ENCODE results near the gene SPATA20.

SPATA20 gene

DNA sequence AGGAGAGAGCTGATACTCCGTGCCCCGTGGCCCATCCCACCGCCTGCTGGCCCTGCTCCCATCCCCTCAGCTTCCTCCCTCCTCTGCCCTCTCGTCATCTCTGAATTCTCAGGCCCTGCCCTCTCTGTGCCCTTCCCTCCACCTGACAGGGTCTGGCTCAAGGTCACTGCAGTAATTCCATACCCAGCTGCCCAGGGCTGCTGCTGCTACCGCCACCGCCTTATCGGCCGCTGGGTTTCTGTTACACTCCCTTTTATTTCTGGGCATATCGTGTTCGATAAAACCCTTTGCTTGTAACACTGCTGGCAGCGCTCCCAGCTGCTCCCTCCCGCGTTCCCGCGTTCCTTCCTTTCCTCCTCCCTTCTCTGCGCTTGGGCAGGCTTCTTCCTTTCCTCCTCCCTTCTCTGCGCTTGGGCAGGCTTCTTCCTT, 13.2 kb upstream of the SPATA20 start (continued):
- TF ChIP-seq, protein P1, sequence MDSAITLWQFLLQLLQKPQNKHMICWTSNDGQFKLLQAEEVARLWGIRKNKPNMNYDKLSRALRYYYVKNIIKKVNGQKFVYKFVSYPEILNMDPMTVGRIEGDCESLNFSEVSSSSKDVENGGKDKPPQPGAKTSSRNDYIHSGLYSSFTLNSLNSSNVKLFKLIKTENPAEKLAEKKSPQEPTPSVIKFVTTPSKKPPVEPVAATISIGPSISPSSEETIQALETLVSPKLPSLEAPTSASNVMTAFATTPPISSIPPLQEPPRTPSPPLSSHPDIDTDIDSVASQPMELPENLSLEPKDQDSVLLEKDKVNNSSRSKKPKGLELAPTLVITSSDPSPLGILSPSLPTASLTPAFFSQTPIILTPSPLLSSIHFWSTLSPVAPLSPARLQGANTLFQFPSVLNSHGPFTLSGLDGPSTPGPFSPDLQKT (IDR thresholded peaks at IDR 0.05; ENCODE audit: borderline replicate concordance, low read depth, low read length) = no peak
- no peak for TF ChIP-seq ZNF292 (tag by site-specific recombination; IDR thresholded peaks at IDR 0.05; ENCODE audit: borderline replicate concordance, low read depth)
- TF ChIP-seq ZNF223 (tag by site-specific recombination; IDR thresholded peaks at IDR 0.05) = no peak
- TF ChIP-seq ZNF660 (tag by site-specific recombination; IDR thresholded peaks at IDR 0.05) = no peak
- no peak for TF ChIP-seq ZNF692 (tag by site-specific recombination; IDR thresholded peaks at IDR 0.05)
- TF ChIP-seq WT1 (tag by site-specific recombination; IDR thresholded peaks at IDR 0.05) = peak; percentile 88
- no peak for TF ChIP-seq ZNF138 (tag by site-specific recombination; IDR thresholded peaks at IDR 0.05; ENCODE audit: borderline replicate concordance)
- TF ChIP-seq, protein P2, sequence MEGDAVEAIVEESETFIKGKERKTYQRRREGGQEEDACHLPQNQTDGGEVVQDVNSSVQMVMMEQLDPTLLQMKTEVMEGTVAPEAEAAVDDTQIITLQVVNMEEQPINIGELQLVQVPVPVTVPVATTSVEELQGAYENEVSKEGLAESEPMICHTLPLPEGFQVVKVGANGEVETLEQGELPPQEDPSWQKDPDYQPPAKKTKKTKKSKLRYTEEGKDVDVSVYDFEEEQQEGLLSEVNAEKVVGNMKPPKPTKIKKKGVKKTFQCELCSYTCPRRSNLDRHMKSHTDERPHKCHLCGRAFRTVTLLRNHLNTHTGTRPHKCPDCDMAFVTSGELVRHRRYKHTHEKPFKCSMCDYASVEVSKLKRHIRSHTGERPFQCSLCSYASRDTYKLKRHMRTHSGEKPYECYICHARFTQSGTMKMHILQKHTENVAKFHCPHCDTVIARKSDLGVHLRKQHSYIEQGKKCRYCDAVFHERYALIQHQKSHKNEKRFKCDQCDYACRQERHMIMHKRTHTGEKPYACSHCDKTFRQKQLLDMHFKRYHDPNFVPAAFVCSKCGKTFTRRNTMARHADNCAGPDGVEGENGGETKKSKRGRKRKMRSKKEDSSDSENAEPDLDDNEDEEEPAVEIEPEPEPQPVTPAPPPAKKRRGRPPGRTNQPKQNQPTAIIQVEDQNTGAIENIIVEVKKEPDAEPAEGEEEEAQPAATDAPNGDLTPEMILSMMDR (tag by site-specific recombination; IDR thresholded peaks at IDR 0.05) = no peak
- TF ChIP-seq ZNF645 (tag by site-specific recombination; IDR thresholded peaks at IDR 0.05) = no peak
- TF ChIP-seq PATZ1 (tag by site-specific recombination; IDR thresholded peaks at IDR 0.05) = peak; percentile 36
- no peak for TF ChIP-seq ZNF211 (tag by site-specific recombination; IDR thresholded peaks at IDR 0.05; ENCODE audit: low read depth)
- TF ChIP-seq ZNF18 (tag by site-specific recombination; IDR thresholded peaks at IDR 0.05) = no peak
- TF ChIP-seq ZNF341 (tag by site-specific recombination; IDR thresholded peaks at IDR 0.05; ENCODE audit: low read depth) = peak; percentile 74; the same call in 1 of the 2 replicates
- peak; percentile 71 for TF ChIP-seq ZEB2 (tag by site-specific recombination; IDR thresholded peaks at IDR 0.05)
- TF ChIP-seq, protein P3, sequence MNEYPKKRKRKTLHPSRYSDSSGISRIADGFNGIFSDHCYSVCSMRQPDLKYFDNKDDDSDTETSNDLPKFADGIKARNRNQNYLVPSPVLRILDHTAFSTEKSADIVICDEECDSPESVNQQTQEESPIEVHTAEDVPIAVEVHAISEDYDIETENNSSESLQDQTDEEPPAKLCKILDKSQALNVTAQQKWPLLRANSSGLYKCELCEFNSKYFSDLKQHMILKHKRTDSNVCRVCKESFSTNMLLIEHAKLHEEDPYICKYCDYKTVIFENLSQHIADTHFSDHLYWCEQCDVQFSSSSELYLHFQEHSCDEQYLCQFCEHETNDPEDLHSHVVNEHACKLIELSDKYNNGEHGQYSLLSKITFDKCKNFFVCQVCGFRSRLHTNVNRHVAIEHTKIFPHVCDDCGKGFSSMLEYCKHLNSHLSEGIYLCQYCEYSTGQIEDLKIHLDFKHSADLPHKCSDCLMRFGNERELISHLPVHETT (tag by site-specific recombination; IDR thresholded peaks at IDR 0.05) = no peak
- TF ChIP-seq ZFP37 (tag by site-specific recombination; IDR thresholded peaks at IDR 0.05) = no peak
- TF ChIP-seq, protein P4, sequence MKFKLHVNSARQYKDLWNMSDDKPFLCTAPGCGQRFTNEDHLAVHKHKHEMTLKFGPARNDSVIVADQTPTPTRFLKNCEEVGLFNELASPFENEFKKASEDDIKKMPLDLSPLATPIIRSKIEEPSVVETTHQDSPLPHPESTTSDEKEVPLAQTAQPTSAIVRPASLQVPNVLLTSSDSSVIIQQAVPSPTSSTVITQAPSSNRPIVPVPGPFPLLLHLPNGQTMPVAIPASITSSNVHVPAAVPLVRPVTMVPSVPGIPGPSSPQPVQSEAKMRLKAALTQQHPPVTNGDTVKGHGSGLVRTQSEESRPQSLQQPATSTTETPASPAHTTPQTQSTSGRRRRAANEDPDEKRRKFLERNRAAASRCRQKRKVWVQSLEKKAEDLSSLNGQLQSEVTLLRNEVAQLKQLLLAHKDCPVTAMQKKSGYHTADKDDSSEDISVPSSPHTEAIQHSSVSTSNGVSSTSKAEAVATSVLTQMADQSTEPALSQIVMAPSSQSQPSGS (tag by site-specific recombination; IDR thresholded peaks at IDR 0.05; ENCODE audit: low read depth) = no peak
- TF ChIP-seq ZNF629 (tag by site-specific recombination; IDR thresholded peaks at IDR 0.05) = no peak
- TF ChIP-seq GLI2 (tag by site-specific recombination; IDR thresholded peaks at IDR 0.05; ENCODE audit: borderline replicate concordance, low read depth) = no peak
- no peak for TF ChIP-seq TCF7L2 (IDR thresholded peaks at IDR 0.05; ENCODE audit: borderline replicate concordance, low read depth, low read length)
- TF ChIP-seq BCL11B (tag by site-specific recombination; IDR thresholded peaks at IDR 0.05; ENCODE audit: low read depth) = 0 out of 2 replicates have a peak, but pooled peaks have one; percentile 25

All from HEK293 (cell line).